ENCODE data around the gene SSR4.

Gene SSR4

DNA sequence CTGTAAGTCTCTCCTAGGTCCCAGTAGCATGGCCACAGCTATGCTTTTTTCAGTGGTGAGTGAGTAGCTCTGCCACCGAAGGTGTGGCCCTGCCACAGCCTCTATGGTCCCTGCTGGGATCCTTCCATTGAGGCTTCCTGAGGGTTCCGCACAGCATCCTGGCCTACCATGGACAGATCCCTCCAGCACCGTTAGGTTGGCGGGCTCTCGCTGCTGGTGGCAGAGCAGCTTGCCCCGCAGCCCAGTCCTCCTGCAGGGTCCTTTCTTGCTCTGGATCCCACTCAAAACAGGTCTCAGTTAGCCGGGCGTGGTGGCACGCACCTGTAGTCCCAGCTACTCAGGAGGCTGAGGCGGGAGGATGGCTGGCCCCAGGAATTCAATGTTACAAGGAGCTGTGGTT, 38.3 kb downstream of the SSR4 start:
- Histone ChIP-seq H3K4me1 (ENCODE audit: low read length) (no peaks in the 10 kb centered on the region), H3K9me3 (replicated peaks; ENCODE audit: insufficient read depth, low read length) (no peaks in the 10 kb centered on the region), H3K27ac (ENCODE audit: low read length) (no peak overlapping the region), H3K4me3 (ENCODE audit: low read length) (no peak overlapping the region), H4K20me1 (ENCODE audit: insufficient read depth, low read length) (no peaks in the 10 kb centered on the region), H3K27me3 (replicated peaks; ENCODE audit: insufficient read depth, low read length) (peaks cover 60% of the 10 kb centered on the region), H3K9me2 (replicated peaks; ENCODE audit: insufficient read depth, low read length) (no peaks in the 10 kb centered on the region), H3F3A (ENCODE audit: insufficient read depth, low read length) (no peaks in the 10 kb centered on the region), H3K4me2 (ENCODE audit: low read depth, low read length) (no peak overlapping the region), H3K36me3 (replicated peaks; ENCODE audit: insufficient read depth, low read length) (no peaks in the 10 kb centered on the region), H3K79me2 (ENCODE audit: low read length) (no peaks in the 10 kb centered on the region), H3K9ac (ENCODE audit: low read length) (no peak overlapping the region), H2AFZ (ENCODE audit: low read length) (no peak overlapping the region)
- no peak for DNase-seq
- TF ChIP-seq, protein P1, sequence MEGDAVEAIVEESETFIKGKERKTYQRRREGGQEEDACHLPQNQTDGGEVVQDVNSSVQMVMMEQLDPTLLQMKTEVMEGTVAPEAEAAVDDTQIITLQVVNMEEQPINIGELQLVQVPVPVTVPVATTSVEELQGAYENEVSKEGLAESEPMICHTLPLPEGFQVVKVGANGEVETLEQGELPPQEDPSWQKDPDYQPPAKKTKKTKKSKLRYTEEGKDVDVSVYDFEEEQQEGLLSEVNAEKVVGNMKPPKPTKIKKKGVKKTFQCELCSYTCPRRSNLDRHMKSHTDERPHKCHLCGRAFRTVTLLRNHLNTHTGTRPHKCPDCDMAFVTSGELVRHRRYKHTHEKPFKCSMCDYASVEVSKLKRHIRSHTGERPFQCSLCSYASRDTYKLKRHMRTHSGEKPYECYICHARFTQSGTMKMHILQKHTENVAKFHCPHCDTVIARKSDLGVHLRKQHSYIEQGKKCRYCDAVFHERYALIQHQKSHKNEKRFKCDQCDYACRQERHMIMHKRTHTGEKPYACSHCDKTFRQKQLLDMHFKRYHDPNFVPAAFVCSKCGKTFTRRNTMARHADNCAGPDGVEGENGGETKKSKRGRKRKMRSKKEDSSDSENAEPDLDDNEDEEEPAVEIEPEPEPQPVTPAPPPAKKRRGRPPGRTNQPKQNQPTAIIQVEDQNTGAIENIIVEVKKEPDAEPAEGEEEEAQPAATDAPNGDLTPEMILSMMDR (IDR thresholded peaks at IDR 0.05; ENCODE audit: low read length) = no peak
- TF ChIP-seq EZH2phosphoT487 (IDR thresholded peaks at IDR 0.05; ENCODE audit: low read length) (no peak), EZH2 (optimal IDR thresholded peaks at IDR 0.05; ENCODE audit: low read depth, low read length) (no peak)

DNA sequence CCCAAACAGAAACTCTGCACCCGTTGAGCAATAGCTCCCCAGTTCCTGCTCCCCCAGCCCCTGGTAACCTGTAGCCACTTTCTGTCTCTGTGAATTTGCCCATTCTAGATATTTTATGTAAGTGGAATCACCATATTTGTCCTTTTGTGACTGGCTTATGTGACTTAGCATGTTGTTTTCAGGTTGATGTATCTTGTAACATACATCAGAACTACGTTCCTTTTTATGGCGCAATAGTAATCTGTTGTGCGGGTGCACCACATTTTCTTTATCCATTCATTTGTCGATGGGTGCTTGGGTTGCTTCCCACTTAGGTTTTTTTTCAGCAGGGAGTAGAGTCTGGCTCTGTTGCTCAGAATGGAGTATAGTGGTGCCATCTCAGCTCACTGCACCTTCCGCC, 42.5 kb downstream of the SSR4 start:
- Histone ChIP-seq H3K4me2 (ENCODE audit: low read depth, low read length) (no peak overlapping the region), H3K9ac (ENCODE audit: low read length) (no peak overlapping the region), H3K79me2 (ENCODE audit: low read length) (no peaks in the 10 kb centered on the region), H2AFZ (ENCODE audit: low read length) (no peak overlapping the region), H3K9me2 (replicated peaks; ENCODE audit: insufficient read depth, low read length) (no peaks in the 10 kb centered on the region), H3F3A (ENCODE audit: insufficient read depth, low read length) (no peaks in the 10 kb centered on the region), H4K20me1 (ENCODE audit: insufficient read depth, low read length) (no peaks in the 10 kb centered on the region), H3K36me3 (replicated peaks; ENCODE audit: insufficient read depth, low read length) (no peaks in the 10 kb centered on the region), H3K9me3 (replicated peaks; ENCODE audit: insufficient read depth, low read length) (no peaks in the 10 kb centered on the region), H3K27me3 (replicated peaks; ENCODE audit: insufficient read depth, low read length) (peaks cover 48% of the 10 kb centered on the region), H3K4me3 (ENCODE audit: low read length) (no peak overlapping the region), H3K4me1 (ENCODE audit: low read length) (no peaks in the 10 kb centered on the region), H3K27ac (ENCODE audit: low read length) (no peak overlapping the region)
- no peak for DNase-seq
- TF ChIP-seq, protein P1 (IDR thresholded peaks at IDR 0.05; ENCODE audit: low read length) = no peak
- TF ChIP-seq EZH2 (optimal IDR thresholded peaks at IDR 0.05; ENCODE audit: low read depth, low read length) = no peak
- TF ChIP-seq EZH2phosphoT487 (IDR thresholded peaks at IDR 0.05; ENCODE audit: low read length) = no peak

DNA sequence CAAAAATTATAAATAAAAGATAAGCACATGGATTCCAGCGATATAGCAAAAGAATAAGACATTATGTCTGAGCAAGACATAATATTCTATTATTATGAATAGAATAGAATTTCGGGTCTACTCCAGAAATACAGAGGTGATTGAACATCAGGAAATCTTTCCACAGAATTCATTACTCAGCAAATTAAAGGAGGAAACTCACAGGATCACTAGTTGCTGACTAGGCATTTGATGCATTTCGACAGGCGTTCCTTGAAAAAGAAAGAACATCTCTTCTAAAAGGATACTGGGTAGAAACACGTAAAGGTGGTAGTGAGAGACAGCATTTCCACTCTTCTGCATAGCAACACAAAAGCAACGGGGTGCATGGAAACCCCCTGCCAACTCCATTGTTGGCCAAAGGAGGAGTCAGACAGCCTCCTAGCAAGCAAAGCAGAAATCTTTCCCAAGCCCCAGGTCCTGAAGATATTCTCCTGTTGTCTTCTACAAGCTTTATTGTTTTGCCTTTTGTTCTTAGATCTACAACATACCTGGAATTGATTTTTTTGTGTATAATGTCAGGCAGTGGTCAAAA, 50.1 kb downstream of the SSR4 start:
- Histone ChIP-seq H3K9ac (ENCODE audit: low read length) (no peak overlapping the region), H3K9me3 (replicated peaks; ENCODE audit: insufficient read depth, low read length) (no peaks in the 10 kb centered on the region), H3F3A (ENCODE audit: insufficient read depth, low read length) (no peaks in the 10 kb centered on the region), H3K9me2 (replicated peaks; ENCODE audit: insufficient read depth, low read length) (no peaks in the 10 kb centered on the region), H3K27me3 (replicated peaks; ENCODE audit: insufficient read depth, low read length) (peaks cover 21% of the 10 kb centered on the region), H4K20me1 (ENCODE audit: insufficient read depth, low read length) (no peaks in the 10 kb centered on the region), H3K79me2 (ENCODE audit: low read length) (no peaks in the 10 kb centered on the region), H3K4me3 (ENCODE audit: low read length) (no peak overlapping the region), H3K27ac (ENCODE audit: low read length) (no peak overlapping the region), H3K4me2 (ENCODE audit: low read depth, low read length) (no peak overlapping the region), H3K4me1 (ENCODE audit: low read length) (no peaks in the 10 kb centered on the region), H2AFZ (ENCODE audit: low read length) (no peak overlapping the region), H3K36me3 (replicated peaks; ENCODE audit: insufficient read depth, low read length) (no peaks in the 10 kb centered on the region)
- TF ChIP-seq EZH2phosphoT487 (IDR thresholded peaks at IDR 0.05; ENCODE audit: low read length) = no peak
- TF ChIP-seq, protein P1 (IDR thresholded peaks at IDR 0.05; ENCODE audit: low read length) = no peak
- no peak for TF ChIP-seq EZH2 (optimal IDR thresholded peaks at IDR 0.05; ENCODE audit: low read depth, low read length)
- DNase-seq = no peak
